HepG2 (cell line): ENCODE measurements around the gene MCEE. TPM values are rescaled to one million over a fixed set of nuclear protein-coding genes. Genes with fewer than 3 reads are reported as not detected.

Source experiments
- AFF4 ChIP-seq: sonication (generic); formaldehyde crosslinking; IDR thresholded peaks from 2 replicates; pipeline ENCODE4 v1.4.0; 2020; ENCODE audit warnings: missing genetic modification reagents
- ATF5 ChIP-seq: sonication (generic); formaldehyde crosslinking; IDR thresholded peaks from 2 replicates; pipeline ENCODE4 v1.4.0; 2020; ENCODE audit warnings: mild to moderate bottlenecking, low read depth, missing genetic modification reagents
- ATRX ChIP-seq: sonication (generic); formaldehyde crosslinking; IDR thresholded peaks from 2 replicates; pipeline ENCODE4 v1.4.0; 2020; ENCODE audit warnings: missing genetic modification reagents, borderline replicate concordance
- E2F5 ChIP-seq: sonication (generic); formaldehyde crosslinking; conservative IDR thresholded peaks from 2 replicates; pipeline ENCODE4 v1.4.0; 2020; ENCODE audit warnings: missing genetic modification reagents
- HMGA1 ChIP-seq: sonication (generic); formaldehyde crosslinking; conservative IDR thresholded peaks from 2 replicates; pipeline ENCODE4 v1.4.0; 2020; ENCODE audit warnings: missing genetic modification reagents
- IRF2 ChIP-seq: IDR thresholded peaks from 2 replicates; pipeline ENCODE4 v1.6.1; 2018; ENCODE audit warnings: missing genetic modification reagents, missing compliant biosample characterization
- MIER2 ChIP-seq: IDR thresholded peaks from 2 replicates; pipeline ENCODE4 v1.6.1; 2016; ENCODE audit warnings: missing biosample characterization, missing genetic modification reagents
- PPARG ChIP-seq: conservative IDR thresholded peaks from 2 replicates; pipeline ENCODE4 v1.6.1; 2016; ENCODE audit warnings: missing biosample characterization, missing genetic modification reagents
- PRPF4 ChIP-seq: fragments of 200-400 bp; formaldehyde crosslinking; IDR thresholded peaks from 2 replicates; pipeline ENCODE4 v1.6.1; 2016; ENCODE audit warnings: low read length, low read depth; ENCODE audit not compliant: poor library complexity, severe bottlenecking
- SIN3B ChIP-seq: fragments of 150-350 bp; IDR thresholded peaks from 2 replicates; pipeline ENCODE4 v1.6.1; 2014; ENCODE audit warnings: low read length
- SP140L ChIP-seq: sonication (generic); formaldehyde crosslinking; IDR thresholded peaks from 2 replicates; pipeline ENCODE4 v1.4.0; 2020; ENCODE audit warnings: missing genetic modification reagents, borderline replicate concordance
- STAT6 ChIP-seq: sonication (generic); formaldehyde crosslinking; IDR thresholded peaks from 2 replicates; pipeline ENCODE4 v1.4.0; 2020; ENCODE audit warnings: missing genetic modification reagents, mild to moderate bottlenecking, borderline replicate concordance
- TEF ChIP-seq: sonication (generic); formaldehyde crosslinking; IDR thresholded peaks from 2 replicates; pipeline ENCODE4 v1.5.0; 2020; ENCODE audit warnings: missing genetic modification reagents
- ZFP91 ChIP-seq: sonication (generic); formaldehyde crosslinking; IDR thresholded peaks from 2 replicates; pipeline ENCODE4 v1.9.0; 2022; ENCODE audit warnings: missing genetic modification reagents, mild to moderate bottlenecking, borderline replicate concordance
- ZNF44 ChIP-seq: sonication (generic); formaldehyde crosslinking; IDR thresholded peaks from 2 replicates; pipeline ENCODE4 v1.5.1; 2020; ENCODE audit warnings: mild to moderate bottlenecking, missing genetic modification reagents
- ZNF678 ChIP-seq: sonication (generic); formaldehyde crosslinking; IDR thresholded peaks from 2 replicates; pipeline ENCODE4 v1.4.0; 2020; ENCODE audit warnings: mild to moderate bottlenecking, missing genetic modification reagents
- ZNF746 ChIP-seq: sonication (generic); formaldehyde crosslinking; IDR thresholded peaks from 2 replicates; pipeline ENCODE4 v1.8.0; 2022; ENCODE audit warnings: mild to moderate bottlenecking, missing genetic modification reagents
- ZNF841 ChIP-seq: sonication (generic); formaldehyde crosslinking; IDR thresholded peaks from 2 replicates; pipeline ENCODE4 v1.8.1; 2023; ENCODE audit warnings: missing genetic modification reagents, borderline replicate concordance
- polyA plus RNA-seq, 8 experiments: library from polyadenylated mRNA; depleted of rRNA in 3 of 8; stranded (reverse) in 7 of 8; unstranded in 1 of 8; fragments of >200 nt; fragmentation: Illumina TruSeq in 4 of 8; extraction: Trizol in 4 of 8; gene quantifications; 2 replicates each; pipeline versions ENCODE4 v1.2.1 to v1.2.3, GENCODE V29; 2011 to 2016; ENCODE audit warnings: low read depth in 4 of 8, missing spikeins in 1 of 8, mixed read lengths in 1 of 8; ENCODE audit not compliant: insufficient read depth in 1 of 8
- total RNA-seq, 5 experiments: library from RNA; depleted of rRNA; stranded (reverse); fragments of >200 nt; fragmentation: Illumina TruSeq; extraction: Trizol; gene quantifications; 2 replicates each; pipeline ENCODE4 v1.2.3, GENCODE V29; 2016; ENCODE audit warnings: low read depth in 1 of 5

MCEE gene
- total and polyA plus RNA-seq, 2 of the 13 experiments (the other 11 are each of a cell fraction or from before 2014, with no cell fraction given): 32.0 to 66.9 TPM

GRCh38 chr2:71130152-71130904 lies at the start of gene MCEE, which contains the start of gene MPHOSPH10 (continued):
- TF ChIP-seq ATF5 (CRISPR knock-in tag) (no peak; the same call in 1 of the 2 replicates), ZNF44 (CRISPR knock-in tag) (peak; percentile 89; the same call in 1 of the 2 replicates), E2F5 (CRISPR knock-in tag) (peak; percentile 57), MIER2 (peak; percentile 12; the same call in 1 of the 2 replicates), STAT6 (CRISPR knock-in tag) (peak; percentile 88), SIN3B (peak; percentile 71; the same call in 1 of the 2 replicates), HMGA1 (CRISPR knock-in tag) (no peak), SP140L (CRISPR knock-in tag) (no peak; the same call in 1 of the 2 replicates), ZNF678 (no peak), PPARG (CRISPR knock-in tag) (no peak), ZNF841 (CRISPR knock-in tag) (peak; percentile 84; the same call in 1 of the 2 replicates), ZNF746 (CRISPR knock-in tag) (peak; percentile 93), IRF2 (CRISPR knock-in tag) (peak; percentile 88), TEF (peak; percentile 82; the same call in 1 of the 2 replicates), ZFP91 (CRISPR knock-in tag) (peak; percentile 95), AFF4 (CRISPR knock-in tag) (peak; percentile 94; the same call in 1 of the 2 replicates), PRPF4 (no peak), ATRX (CRISPR knock-in tag) (no peak)
